Daoy (cell line): ENCODE data around the gene TP53I11. TPM values are rescaled to one million over a fixed set of nuclear protein-coding genes. Genes with fewer than 3 reads are reported as not detected.

Experiments used
- DNase-seq: peaks from one replicate; pipeline ENCODE4 v3.0.0-alpha.2; 2015; ENCODE audit warnings: low read depth
- total RNA-seq: library from RNA; depleted of rRNA; stranded (reverse); fragments of >200 nt; shearing (Covaris generic); gene quantifications from 2 replicates; pipeline ENCODE4 v1.2.3, GENCODE V29; 2014

TP53I11 gene
- total RNA-seq, 1 experiment from 2014 or later, result 10.1 TPM

- no peak for DNase-seq
These were observed 6.4 kb upstream of the TP53I11 start for GRCh38 chr11:44957040-44957515.

- peak; percentile 90 for DNase-seq
These were observed 4.5 kb upstream of the TP53I11 start for GRCh38 chr11:44955015-44955738.

- no peak for DNase-seq
These were observed 3.6 kb upstream of the TP53I11 start for GRCh38 chr11:44954051-44954906.

GRCh38 chr11:44952500-44953260, 2.0 kb upstream of the TP53I11 start:
- DNase-seq, result no peak

- DNase-seq, result no peak
These were observed 1.4 kb upstream of the TP53I11 start for GRCh38 chr11:44952082-44952481.

DNA sequence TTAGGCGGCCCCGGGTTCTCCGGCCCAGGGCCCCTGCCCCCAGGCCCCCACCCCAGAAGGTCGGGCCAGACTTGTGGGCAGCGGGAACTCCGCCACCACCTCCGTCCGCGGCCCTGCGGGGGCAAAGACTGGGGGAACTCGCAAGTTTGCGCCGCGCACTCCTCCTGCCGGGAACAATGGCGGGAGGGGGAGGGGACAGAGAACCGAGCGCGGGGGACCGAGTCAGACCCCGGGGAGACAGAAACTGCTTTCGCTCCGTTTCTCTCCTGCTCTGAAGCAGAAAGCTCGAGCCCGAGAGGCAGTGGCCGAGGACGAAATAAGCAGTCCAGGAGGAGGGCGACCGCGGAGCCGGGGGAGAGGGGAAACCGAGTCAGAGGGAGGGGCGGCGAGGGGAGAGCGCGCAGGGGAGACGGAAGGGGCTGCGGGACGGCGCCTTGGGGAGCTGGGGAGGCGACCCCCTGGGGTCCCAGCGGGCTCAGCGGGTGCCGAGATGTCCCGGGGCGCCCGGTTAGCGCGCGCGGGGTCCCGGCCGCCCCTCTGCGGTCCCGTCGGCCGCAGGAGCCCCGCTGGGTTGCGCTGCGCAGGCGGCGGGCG, 555 bp downstream of the TP53I11 start:
- DNase-seq, result peak; percentile 26

DNA sequence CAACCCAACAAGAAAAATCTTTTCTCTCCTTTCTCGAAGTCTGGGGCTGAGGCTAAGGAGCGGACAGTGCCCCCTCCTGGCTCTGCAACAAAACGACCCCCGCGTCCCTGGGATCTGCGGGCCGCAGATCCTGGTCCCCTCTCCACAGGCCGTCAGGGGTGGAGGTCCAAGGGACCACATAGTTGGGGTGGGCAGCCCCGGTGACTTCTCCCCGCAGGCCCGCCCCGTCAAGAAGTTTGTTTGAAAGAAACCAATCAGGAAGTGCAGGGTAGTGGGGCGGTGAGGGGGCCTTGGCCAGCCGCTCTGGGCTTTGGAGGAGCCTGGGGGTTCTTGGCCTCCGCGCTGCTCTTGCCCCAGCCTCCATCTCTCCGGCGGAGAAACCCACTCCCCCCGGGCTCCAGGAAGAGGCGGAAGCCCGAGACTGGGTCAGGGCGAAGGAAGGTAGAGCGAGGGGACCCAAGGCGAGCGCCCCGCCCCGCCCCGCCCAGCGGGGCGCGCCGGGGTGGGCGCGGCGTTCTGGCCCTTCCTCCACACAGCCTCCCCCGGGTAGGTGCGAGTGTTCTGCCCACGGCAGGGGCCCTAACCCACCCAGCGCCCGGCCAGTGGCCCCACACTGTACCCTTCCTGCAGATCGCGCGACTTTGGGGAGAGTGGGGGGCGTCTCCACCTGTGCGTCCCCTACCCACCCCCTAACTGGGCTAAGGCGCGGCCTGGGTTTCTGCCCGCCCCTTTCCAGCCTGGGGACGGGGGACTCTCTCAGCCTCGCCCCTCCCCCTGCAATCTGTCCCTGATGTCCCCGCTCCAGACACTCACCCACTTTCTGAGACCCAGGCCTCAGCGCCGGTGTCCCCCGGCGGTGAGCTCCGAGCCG, 1.3 kb downstream of the TP53I11 start:
- DNase-seq, result peak; percentile 28

DNA sequence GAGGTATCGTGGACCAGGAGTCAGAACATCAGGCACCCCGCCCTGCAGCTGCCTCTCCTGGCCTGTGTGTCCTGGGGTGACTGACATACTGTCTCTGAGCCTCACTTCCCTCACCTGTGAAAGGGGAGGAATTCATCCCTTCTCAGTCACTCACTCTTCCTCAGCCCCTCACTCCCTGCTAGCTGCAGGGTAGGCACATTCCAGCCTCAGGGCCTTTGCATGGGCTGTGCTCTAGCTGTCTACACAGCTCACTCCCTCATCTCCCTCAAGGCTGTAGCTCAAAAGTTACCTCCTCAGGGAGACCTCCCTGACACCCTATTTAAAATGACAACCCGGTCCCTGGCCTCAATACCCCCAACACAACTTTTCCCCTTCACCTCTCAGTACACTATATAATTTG, 2.5 kb downstream of the TP53I11 start:
- no peak for DNase-seq

- no peak for DNase-seq
These were observed 3.6 kb downstream of the TP53I11 start for GRCh38 chr11:44947114-44947513.

GRCh38 chr11:44946263-44946662, 4.4 kb downstream of the TP53I11 start:
- DNase-seq, result no peak

GRCh38 chr11:44945666-44946065, 5.0 kb downstream of the TP53I11 start:
- no peak for DNase-seq

DNA sequence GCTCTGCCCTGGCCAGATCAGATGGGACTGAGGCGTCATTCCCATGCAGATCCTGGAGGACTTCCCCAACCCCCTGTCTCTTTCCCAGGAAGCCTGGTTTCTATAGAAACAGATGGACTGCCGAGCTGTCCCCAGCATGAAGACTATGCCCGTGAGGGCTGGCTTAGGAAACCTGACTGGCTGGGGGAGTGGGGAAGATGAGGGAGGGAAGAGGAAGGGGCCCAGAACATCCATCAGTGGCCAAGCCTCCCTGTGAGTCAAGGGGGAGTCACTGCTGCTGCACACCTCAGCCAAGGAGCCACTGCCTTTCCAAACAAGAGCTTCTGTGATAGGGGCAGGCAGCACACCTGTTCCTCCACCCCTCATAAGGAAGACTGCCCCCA, 5.8 kb downstream of the TP53I11 start:
- peak; percentile 34 for DNase-seq

DNA sequence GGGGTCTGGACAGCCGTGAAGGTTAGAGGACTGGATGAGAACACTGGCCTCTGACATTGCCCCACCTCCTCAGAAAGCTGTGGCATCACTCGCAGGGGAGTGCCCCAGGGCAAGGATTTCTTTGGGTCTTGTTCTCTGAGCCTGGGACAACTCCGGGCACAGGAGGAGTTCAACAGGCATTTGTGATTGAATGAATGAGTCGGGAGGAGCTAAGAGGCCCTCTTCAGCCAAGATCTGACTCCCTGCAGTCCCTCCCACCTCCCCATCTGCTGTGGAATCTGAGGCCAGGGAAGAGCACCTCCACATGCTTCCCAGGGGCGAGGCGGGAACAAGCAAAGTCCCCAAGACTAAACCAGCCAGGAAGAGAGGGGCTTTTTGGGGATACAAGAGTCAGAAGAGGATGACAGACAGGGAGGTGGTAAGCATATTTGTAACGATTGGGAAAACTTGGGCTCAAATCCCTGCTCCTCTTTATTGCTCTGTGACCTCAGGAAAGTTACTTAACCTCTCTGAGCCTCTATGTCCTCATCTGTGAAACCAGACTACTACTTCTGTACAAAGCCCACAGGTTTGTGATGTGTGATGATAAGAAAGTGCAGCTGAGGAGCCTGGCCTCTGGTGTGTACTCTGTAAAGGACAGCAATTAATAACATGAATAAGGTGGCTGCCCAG, 6.4 kb downstream of the TP53I11 start:
- no peak for DNase-seq

- no peak for DNase-seq
These were observed 7.0 kb downstream of the TP53I11 start for GRCh38 chr11:44943696-44944095.

- no peak for DNase-seq
These were observed 7.6 kb downstream of the TP53I11 start for GRCh38 chr11:44943118-44943517.

GRCh38 chr11:44942029-44942955, 8.4 kb downstream of the TP53I11 start:
- DNase-seq, result no peak

DNA sequence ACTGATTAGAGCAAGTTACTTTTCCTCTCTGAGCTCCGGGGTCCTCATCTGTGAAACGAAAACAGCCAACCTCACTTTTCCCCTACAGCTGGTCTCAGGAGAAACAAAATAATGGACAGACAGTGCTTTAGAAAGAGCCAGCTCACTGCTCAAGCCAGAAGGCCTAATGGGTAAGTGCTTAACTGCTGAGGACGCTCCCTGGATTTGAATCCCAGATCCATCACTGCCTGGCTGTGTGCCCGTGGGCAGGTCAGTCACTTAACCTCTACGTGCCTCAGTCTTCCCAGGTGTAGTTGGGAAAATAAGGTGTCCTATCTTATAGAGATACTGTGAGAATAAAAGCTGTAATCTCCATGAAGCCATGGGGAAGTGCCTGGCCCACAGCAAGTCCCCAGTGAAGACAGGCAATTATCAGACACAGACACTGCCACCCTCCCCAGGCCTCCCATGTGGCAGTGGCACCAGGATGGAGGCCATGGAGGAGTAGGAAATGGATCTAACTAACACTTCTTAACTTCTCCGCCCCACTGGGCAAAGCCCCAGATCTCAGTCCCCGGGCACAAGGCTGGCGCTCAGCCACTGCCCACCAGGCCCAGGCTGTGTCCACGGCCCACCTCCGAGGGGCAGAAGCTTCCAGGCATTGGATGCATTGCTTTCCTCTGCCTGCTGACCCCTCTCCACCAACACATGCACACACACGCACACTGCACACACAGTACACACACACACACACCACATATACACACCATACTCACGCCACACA, 9.2 kb downstream of the TP53I11 start:
- no peak for DNase-seq

DNA sequence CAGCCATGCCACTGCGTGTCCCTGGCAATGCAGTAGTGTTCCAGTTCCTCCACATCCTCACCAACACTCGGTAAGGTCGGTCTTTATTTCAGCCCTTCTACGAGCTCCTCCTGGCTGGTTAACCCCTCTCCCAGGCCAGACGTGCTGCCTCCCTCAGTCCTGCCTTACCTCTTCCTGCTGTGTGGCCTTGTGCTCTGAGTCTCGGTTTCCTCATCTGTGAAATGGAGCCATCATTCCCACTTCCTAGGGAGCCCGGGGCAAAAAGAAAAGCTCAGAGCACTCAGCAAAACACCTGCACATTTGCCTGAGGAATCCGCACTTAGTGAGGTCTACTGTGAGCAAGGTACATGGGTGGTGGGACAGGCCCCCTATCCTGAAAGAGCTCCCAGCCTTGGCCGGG, 9.8 kb downstream of the TP53I11 start:
- no peak for DNase-seq
